H1 (cell line): ENCODE measurements around the gene NTN1. TPM values are rescaled to one million over a fixed set of nuclear protein-coding genes. Genes with fewer than 3 reads are reported as not detected.

Experiments
- CTCF ChIA-PET: fragments of 300-600 bp; sonication (Branson Sonifier 250); formaldehyde crosslinking; loops from one replicate; lab custom pipeline; 2021; ENCODE audit not compliant: partially characterized antibody; lab: Charles Lee
- POLR2A ChIA-PET: fragments of 300-600 bp; sonication (Branson Sonifier 250); formaldehyde crosslinking; loops from one replicate; lab custom pipeline; 2021; ENCODE audit warnings: inconsistent platforms; ENCODE audit not compliant: partially characterized antibody; lab: Charles Lee
- DNase-seq, 2 experiments: peaks; one replicate each; pipeline versions ENCODE4 v3.0.0 to v3.0.0-alpha.2; 2010 to 2022; ENCODE audit warnings: low spot score in 2 of 2, low read depth in 1 of 2, mixed read lengths in 1 of 2
- FAIRE-seq: peaks from 2 replicates; lab custom pipeline; 2011; peaks lifted over from hg19 to GRCh38; lab: Jason Lieb, UNC
- H2AFZ ChIP-seq: 2 replicates; pipeline ENCODE4 v1.8.1; 2012; ENCODE audit warnings: low read length, inconsistent platforms
- H2AK5ac ChIP-seq: 2 replicates; pipeline ENCODE4 v1.6.1; 2013; ENCODE audit warnings: low read depth, low read length
- H2BK120ac ChIP-seq: replicated peaks from 2 replicates; pipeline ENCODE3; 2013; ENCODE audit warnings: low read depth, low read length, inconsistent platforms
- H2BK12ac ChIP-seq: 2 replicates; pipeline ENCODE4 v1.6.1; 2013; ENCODE audit warnings: low read depth, low read length
- H2BK15ac ChIP-seq: 2 replicates; pipeline ENCODE4 v1.6.1; 2013; ENCODE audit warnings: low read length
- H2BK20ac ChIP-seq: 2 replicates; pipeline ENCODE4 v1.6.1; 2013; ENCODE audit warnings: low read length
- H2BK5ac ChIP-seq: 2 replicates; pipeline ENCODE4 v1.6.1; 2013; ENCODE audit warnings: low read depth, low read length
- H3K14ac ChIP-seq: 2 replicates; pipeline ENCODE4 v1.6.1; 2013; ENCODE audit warnings: inconsistent platforms; ENCODE audit not compliant: insufficient read length
- H3K18ac ChIP-seq: 2 replicates; pipeline ENCODE4 v1.6.1; 2013; ENCODE audit warnings: low read length; ENCODE audit errors: extremely low read depth
- H3K23ac ChIP-seq: 2 replicates; pipeline ENCODE4 v1.6.1; 2013; ENCODE audit warnings: inconsistent platforms; ENCODE audit not compliant: insufficient read length
- H3K23me2 ChIP-seq: 2 replicates; pipeline ENCODE4 v1.6.1; 2013; ENCODE audit warnings: low read depth, low read length
- H3K27ac ChIP-seq: 2 replicates; pipeline ENCODE4 v1.6.1; 2011; ENCODE audit warnings: low read depth, low read length, inconsistent platforms
- H3K27me3 ChIP-seq, 4 experiments: replicated peaks in 1 of 4; 1 replicate in 1 of 4; 2 replicates in 3 of 4; pipeline versions ENCODE4 v1.6.1 to v1.8.1; 2011 to 2013; ENCODE audit warnings: low read length in 3 of 4, mild to moderate bottlenecking in 3 of 4, inconsistent platforms in 2 of 4, mixed read lengths in 2 of 4, moderate library complexity in 1 of 4; ENCODE audit not compliant: control insufficient read depth in 3 of 4, insufficient read depth in 3 of 4; ENCODE audit errors: extremely low read depth in 1 of 4
- H3K36me3 ChIP-seq, 4 experiments: 2 replicates each; pipeline versions ENCODE4 v1.6.1 to v1.8.1; 2011 to 2013; ENCODE audit warnings: mild to moderate bottlenecking in 4 of 4, low read length in 3 of 4, moderate library complexity in 2 of 4, control low read depth in 1 of 4, inconsistent platforms in 1 of 4; ENCODE audit not compliant: insufficient read depth in 4 of 4, control insufficient read depth in 2 of 4
- H3K4ac ChIP-seq: replicated peaks from 2 replicates; pipeline ENCODE3; 2013; ENCODE audit warnings: low read length, low read depth, mixed read lengths, inconsistent platforms; ENCODE audit not compliant: insufficient read length
- H3K4me1 ChIP-seq, 4 experiments: replicated peaks in 1 of 4; 1 replicate in 1 of 4; 2 replicates in 3 of 4; pipeline versions ENCODE4 v1.6.1 to v1.8.1; 2011 to 2013; ENCODE audit warnings: low read length in 3 of 4, inconsistent platforms in 2 of 4, mixed read lengths in 1 of 4; ENCODE audit not compliant: insufficient read depth in 4 of 4, control insufficient read depth in 3 of 4
- H3K4me2 ChIP-seq, 2 experiments: 2 replicates each; pipeline versions ENCODE4 v1.6.1 to v1.8.1; 2011 to 2013; ENCODE audit warnings: low read depth in 2 of 2, low read length in 2 of 2, control low read depth in 1 of 2, inconsistent platforms in 1 of 2, mild to moderate bottlenecking in 1 of 2; ENCODE audit not compliant: insufficient read depth in 1 of 2
- H3K4me3 ChIP-seq, 4 experiments: fragments of 200-600, 300-600 bp in 1 of 4; sonication (generic), shearing (Covaris generic), sonication (Bioruptor Twin) in 1 of 4; 2 replicates each; pipeline versions ENCODE4 v1.5.1 to v1.8.1; 2011 to 2016; ENCODE audit warnings: low read length in 4 of 4, low read depth in 3 of 4, control low read depth in 2 of 4, inconsistent platforms in 2 of 4, mild to moderate bottlenecking in 2 of 4, mixed read lengths in 1 of 4, moderate library complexity in 1 of 4; ENCODE audit not compliant: insufficient read depth in 2 of 4; ENCODE audit errors: extremely low read depth in 1 of 4
- H3K56ac ChIP-seq: replicated peaks from 2 replicates; pipeline ENCODE3; 2013; ENCODE audit warnings: low read depth, mild to moderate bottlenecking, mixed read lengths, low read length, inconsistent platforms; ENCODE audit not compliant: insufficient read length
- H3K79me1 ChIP-seq: 2 replicates; pipeline ENCODE4 v1.6.1; 2013; ENCODE audit warnings: low read depth, low read length, control low read depth
- H3K79me2 ChIP-seq, 2 experiments: 2 replicates each; pipeline versions ENCODE4 v1.6.1 to v1.8.1; 2012 to 2013; ENCODE audit warnings: low read length in 2 of 2, mild to moderate bottlenecking in 2 of 2, inconsistent platforms in 1 of 2; ENCODE audit not compliant: insufficient read depth in 2 of 2, control insufficient read depth in 1 of 2
- H3K9ac ChIP-seq, 4 experiments: replicated peaks in 1 of 4; 1 replicate in 1 of 4; 2 replicates in 3 of 4; pipeline versions ENCODE4 v1.6.1 to v1.8.1; 2011 to 2013; ENCODE audit warnings: low read depth in 3 of 4, low read length in 3 of 4, control low read depth in 2 of 4, mild to moderate bottlenecking in 2 of 4, moderate library complexity in 2 of 4, inconsistent platforms in 1 of 4; ENCODE audit errors: extremely low read depth in 1 of 4
- H3K9me3 ChIP-seq, 2 experiments: 2 replicates each; pipeline versions ENCODE4 v1.6.1 to v1.8.1; 2012 to 2013; ENCODE audit warnings: mild to moderate bottlenecking in 2 of 2, moderate library complexity in 2 of 2, control low read depth in 1 of 2, inconsistent platforms in 1 of 2, low read depth in 1 of 2, low read length in 1 of 2, mixed read lengths in 1 of 2; ENCODE audit not compliant: insufficient read depth in 2 of 2
- H4K20me1 ChIP-seq, 2 experiments: replicated peaks in 1 of 2; 2 replicates each; pipeline versions ENCODE3 to v1.8.1; 2011 to 2013; ENCODE audit warnings: inconsistent platforms in 2 of 2, low read length in 2 of 2, mild to moderate bottlenecking in 1 of 2; ENCODE audit not compliant: insufficient read depth in 2 of 2, control insufficient read depth in 1 of 2
- H4K5ac ChIP-seq: 2 replicates; pipeline ENCODE4 v1.6.1; 2013; ENCODE audit warnings: low read length, low read depth, mixed read lengths, inconsistent platforms; ENCODE audit not compliant: insufficient read length
- H4K8ac ChIP-seq: 2 replicates; pipeline ENCODE4 v1.8.0; 2013; ENCODE audit warnings: mild to moderate bottlenecking, moderate library complexity, low read length, inconsistent platforms; ENCODE audit not compliant: insufficient read depth; ENCODE audit errors: extremely low read depth
- H4K91ac ChIP-seq: replicated peaks from 2 replicates; pipeline ENCODE3; 2013; ENCODE audit warnings: low read length, mixed read lengths, inconsistent platforms; ENCODE audit not compliant: insufficient read length
- EP300 ChIP-seq, 2 experiments: IDR thresholded peaks; 1 replicate in 1 of 2; 2 replicates in 1 of 2; pipeline ENCODE4 v1.6.1; 2011 to 2012; ENCODE audit warnings: low read depth in 2 of 2, low read length in 2 of 2, mild to moderate bottlenecking in 2 of 2, borderline replicate concordance in 1 of 2, inconsistent platforms in 1 of 2, moderate library complexity in 1 of 2
- GABPA ChIP-seq: IDR thresholded peaks from 2 replicates; pipeline ENCODE4 v1.6.1; 2011; ENCODE audit warnings: mild to moderate bottlenecking, low read length, moderate library complexity, borderline replicate concordance; ENCODE audit not compliant: insufficient read depth
- GTF2F1 ChIP-seq: IDR thresholded peaks from 2 replicates; pipeline ENCODE4 v1.6.1; 2012; ENCODE audit warnings: low read depth, low read length, improper control_type of control experiment, borderline replicate concordance
- JUN ChIP-seq: IDR thresholded peaks from 2 replicates; pipeline ENCODE4 v1.6.1; 2011; ENCODE audit warnings: low read depth, mild to moderate bottlenecking, improper control_type of control experiment, low read length
- RXRA ChIP-seq: IDR thresholded peaks from 2 replicates; pipeline ENCODE4 v1.6.1; 2011; ENCODE audit warnings: low read depth, mild to moderate bottlenecking, low read length, moderate library complexity; ENCODE audit not compliant: insufficient read depth
- SRF ChIP-seq: IDR thresholded peaks from 2 replicates; pipeline ENCODE4 v1.6.1; 2011; ENCODE audit warnings: mild to moderate bottlenecking, low read depth, low read length, moderate library complexity
- TAF7 ChIP-seq: optimal IDR thresholded peaks from 2 replicates; pipeline ENCODE3; 2011; ENCODE audit warnings: low read depth, mild to moderate bottlenecking, inconsistent platforms, low read length, moderate library complexity, borderline replicate concordance
- TBP ChIP-seq: IDR thresholded peaks from 2 replicates; pipeline ENCODE4 v1.6.1; 2011; ENCODE audit warnings: low read depth, low read length, improper control_type of control experiment
- TCF12 ChIP-seq: IDR thresholded peaks from 2 replicates; pipeline ENCODE4 v1.6.1; 2011; ENCODE audit warnings: low read depth, mild to moderate bottlenecking, low read length
- YY1 ChIP-seq: IDR thresholded peaks from 2 replicates; pipeline ENCODE4 v1.6.1; 2011; ENCODE audit warnings: low read depth, mild to moderate bottlenecking, low read length
- ZNF274 ChIP-seq: IDR thresholded peaks from 2 replicates; pipeline ENCODE4 v1.7.0; 2012; ENCODE audit warnings: low read length, borderline replicate concordance; ENCODE audit errors: extremely low read depth
- WGBS, 2 experiments: shearing (Covaris generic) in 1 of 2; methylation state at CpG; one replicate each; pipeline versions ENCODE4 v1.1.6 to v1.1.7; 2013 to 2015; ENCODE audit warnings: low lambda C conversion rate in 2 of 2, mixed read lengths in 2 of 2, inconsistent platforms in 1 of 2, low coverage in 1 of 2, missing lambda C conversion rate in 1 of 2; ENCODE audit not compliant: insufficient replicate concordance in 2 of 2, insufficient coverage in 1 of 2, insufficient read length in 1 of 2; ENCODE audit errors: extremely low coverage in 1 of 2, missing lambda C conversion rate in 1 of 2; 5-methylcytosine and 5-hydroxymethylcytosine counted together
- polyA plus RNA-seq, 7 experiments: library from polyadenylated mRNA; depleted of rRNA in 3 of 7; stranded (reverse) in 5 of 7; unstranded in 2 of 7; fragments of >200 nt in 5 of 7; fragments of 200-250 nt in 2 of 7; gene quantifications; 1 replicate in 5 of 7; 2 replicates in 1 of 7; 4 replicates in 1 of 7; pipeline versions ENCODE4 v1.2.1 to v1.2.3, GENCODE V29; 2011 to 2013; ENCODE audit warnings: missing spikeins in 2 of 7, mixed read lengths in 2 of 7
- total RNA-seq: library from RNA; stranded (reverse); fragmentation: NEBNext Ultra II Directional; extraction: Animal tissue kit (Norgen Biotek cat#: 25700); gene quantifications from 2 replicates; pipeline ENCODE4 v1.2.1, GENCODE V29; 2021
- TF ChIP-seq, protein P1 (sequence below): IDR thresholded peaks from 2 replicates; pipeline ENCODE4 v1.6.1; 2012; ENCODE audit warnings: inconsistent platforms

The NTN1 gene
- total and polyA plus RNA-seq, 2 of the 8 experiments (the other 6 are each of a cell fraction or from before 2014, with no cell fraction given), result 2.0 to 2.3 TPM

DNA sequence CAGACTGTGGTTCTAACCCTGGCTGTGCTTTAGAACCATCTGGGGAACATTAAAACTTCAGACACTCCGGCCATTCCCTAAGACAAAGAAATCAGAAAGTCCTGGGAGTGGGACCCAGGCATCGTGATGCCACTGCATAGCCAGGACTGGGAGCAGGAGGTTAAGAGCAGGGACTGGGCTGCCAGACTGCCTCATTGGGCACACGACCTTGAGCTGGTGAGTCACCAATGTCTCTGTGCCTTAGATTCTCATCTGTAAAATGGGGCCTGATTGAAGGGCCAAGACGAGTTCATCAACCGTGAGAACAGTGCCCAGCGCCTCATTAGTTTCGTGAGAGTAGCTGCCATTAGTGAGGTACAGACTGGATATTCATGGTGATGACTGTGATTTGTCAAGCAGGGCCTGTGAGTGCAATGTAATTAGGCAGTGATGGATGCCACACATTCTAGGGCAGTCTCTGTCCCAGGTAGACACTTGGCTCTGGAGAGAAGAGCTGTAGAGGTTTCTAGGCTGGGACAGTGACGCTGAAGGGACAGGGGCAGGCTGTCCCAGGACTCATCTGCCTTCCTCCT, 196.8 kb downstream of the NTN1 start:
- Histone ChIP-seq H2AFZ (no peak overlapping the region; the same call in 1 of the 2 replicates), H3K79me2 (no peaks in the 10 kb centered on the region), H2BK5ac (no peak overlapping the region), H4K20me1 (no peaks in the 10 kb centered on the region), H3K9me3 (peaks cover 0 to 13% of the 10 kb centered on the region in 2 experiments; a peak in 2 of 4 replicates), H3K4me2 (no peak overlapping the region), H2BK15ac (no peak overlapping the region), H4K8ac (peak overlapping the region; percentile 41; the same call in 1 of the 2 replicates), H3K79me1 (no peaks in the 10 kb centered on the region), H2BK20ac (no peak overlapping the region), H3K23ac (no peak overlapping the region), H2BK12ac (no peak overlapping the region), H3K36me3 (no peaks in the 10 kb centered on the region), H3K27ac (no peak overlapping the region), H3K4ac (no peak overlapping the region), H3K14ac (no peak overlapping the region), H3K56ac (no peak overlapping the region), H3K9ac (no peak overlapping the region), H4K91ac (no peak overlapping the region), H3K4me3 (no peak overlapping the region), H3K23me2 (no peaks in the 10 kb centered on the region), H2BK120ac (no peak overlapping the region), H3K18ac (no peak overlapping the region), H4K5ac (no peak overlapping the region), H3K27me3 (no peaks in the 10 kb centered on the region), H3K4me1 (peaks cover 0 to 15% (median 7%) of the 10 kb centered on the region in 4 experiments; a peak in 5 of 7 replicates), H2AK5ac (no peak overlapping the region; the same call in 1 of the 2 replicates)
- TF ChIP-seq TAF7 (no peak), TCF12 (no peak), RXRA (no peak), EP300 (IDR thresholded peaks at IDR 0.05; ENCODE audit: borderline replicate concordance in 1 of 2, low read depth in 2 of 2, low read length in 2 of 2) (no peak), JUN (no peak), ZNF274 (no peak), TBP (no peak), SRF (no peak), YY1 (no peak), GTF2F1 (no peak), GABPA (no peak)
- TF ChIP-seq, protein P1, sequence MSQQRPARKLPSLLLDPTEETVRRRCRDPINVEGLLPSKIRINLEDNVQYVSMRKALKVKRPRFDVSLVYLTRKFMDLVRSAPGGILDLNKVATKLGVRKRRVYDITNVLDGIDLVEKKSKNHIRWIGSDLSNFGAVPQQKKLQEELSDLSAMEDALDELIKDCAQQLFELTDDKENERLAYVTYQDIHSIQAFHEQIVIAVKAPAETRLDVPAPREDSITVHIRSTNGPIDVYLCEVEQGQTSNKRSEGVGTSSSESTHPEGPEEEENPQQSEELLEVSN, result no peak
- DNase-seq (no peak), FAIRE-seq (no peak)
- ChIA-PET CTCF (interaction anchor here (0.6 to 1.6 kb wide), 6 partner anchors 11 to 220 kb away, joined by 3 to 6 read pairs (median 3); no protein-coding TSS in a partner anchor), POLR2A (interaction anchor here (1.3 kb wide), 1 partner anchor 23 kb away, joined by 3 read pairs; no protein-coding TSS in a partner anchor)
- WGBS, 2 experiments, result 87% methylated on average over 8 of the region's 8 CpGs; no CpG with 5 or more reads in 1 of the 2 experiments
